ENCODE data around the gene CCDC142. TPM values are rescaled to one million over a fixed set of nuclear protein-coding genes. Genes with fewer than 3 reads are reported as not detected.
"Not testable (repeated sequence)": the region's sequence is repeated elsewhere in the genome, so short reads cannot be mapped to it uniquely, and the experiment has no call there.

CCDC142 gene
- total and polyA plus RNA-seq, 3 experiments from 2014 or later: 9.7 to 22.8 (median 20.3) TPM

GRCh38 chr2:74471332-74472065, 11.3 kb downstream of the CCDC142 start:
- H3K9me3 Mint-ChIP-seq: no peaks in the 10 kb centered on the region

GRCh38 chr2:74470742-74471141, 12.1 kb downstream of the CCDC142 start:
- peak overlapping the region; percentile 26 to 92 (median 85) for H3K27ac Mint-ChIP-seq

More at GRCh38 chr2:74471332-74472065, 11.3 kb downstream of the CCDC142 start:
- peaks cover 0 to 27% (median 8%) of the 10 kb centered on the region in 3 donors for H3K36me3 Mint-ChIP-seq
- peak overlapping the region; percentile 95 for H3K4me3 ChIP-seq (ENCODE audit: low read length)
- H3K4me1 ChIP-seq (ENCODE audit: insufficient read depth, low read length): peaks cover 22% of the 10 kb centered on the region
- no peak for DNase-seq
- peak overlapping the region; percentile 97 to 100 (median 99) for H3K27ac Mint-ChIP-seq
- no peaks in the 10 kb centered on the region for H3K27me3 ChIP-seq (ENCODE audit: insufficient read depth, low read length, poor library complexity, severe bottlenecking)
- H3K4me3 Mint-ChIP-seq: peak overlapping the region; percentile 93 to 98 (median 96)
- H3K27ac ChIP-seq (ENCODE audit: low read depth, low read length): peak overlapping the region; percentile 83
- ChIA-PET CTCF (interaction anchor here (0.7 to 4.7 kb wide), 4 partner anchors 11 to 62 kb away, joined by 3 to 49 read pairs (median 7); partner anchors contain the start of genes CCDC142, TTC31 and WBP1), POLR2A (interaction anchor here (0.6 to 3.4 kb wide), 7 partner anchors 11 to 105 kb away, joined by 3 to 56 read pairs (median 4); partner anchors contain the start of genes C2orf81, CCDC142, INO80B and TTC31)
- no peaks in the 10 kb centered on the region for H3K9me3 ChIP-seq (ENCODE audit: low read length)
- peaks cover 21 to 27% (median 25%) of the 10 kb centered on the region in 3 donors for H3K4me1 Mint-ChIP-seq
- H3K36me3 ChIP-seq (ENCODE audit: insufficient read depth, low read length): peaks cover 5% of the 10 kb centered on the region
- H3K27me3 Mint-ChIP-seq: peaks cover 0 to 5% of the 10 kb centered on the region in 2 donors

GRCh38 chr2:74464406-74464805, 18.4 kb downstream of the CCDC142 start:
- Histone ChIP-seq H3K4me3 (ENCODE audit: low read length) (peak overlapping the region; percentile 80), H3K9me3 (ENCODE audit: low read length) (no peaks in the 10 kb centered on the region), H3K36me3 (ENCODE audit: insufficient read depth, low read length) (peaks cover 4% of the 10 kb centered on the region), H3K4me1 (ENCODE audit: insufficient read depth, low read length) (peaks cover 10% of the 10 kb centered on the region), H3K27me3 (ENCODE audit: insufficient read depth, low read length, poor library complexity, severe bottlenecking) (no peaks in the 10 kb centered on the region), H3K27ac (ENCODE audit: low read depth, low read length) (peak overlapping the region; percentile 82)
- ChIA-PET CTCF (interaction anchor here (1.2 to 2.8 kb wide), 2 partner anchors 9 to 18 kb away, joined by 3 to 12 read pairs; partner anchors contain the start of genes CCDC142, INO80B and TTC31), POLR2A (interaction anchor here (0.8 to 1.6 kb wide), 2 partner anchors 15 to 17 kb away, joined by 3 to 9 read pairs; no protein-coding TSS in a partner anchor)
- Mint-ChIP-seq H3K27me3 (peaks cover 0 to 2% of the 10 kb centered on the region in 2 donors), H3K36me3 (peaks cover 0 to 26% (median 0%) of the 10 kb centered on the region in 3 donors), H3K4me1 (peaks cover 18 to 41% (median 33%) of the 10 kb centered on the region in 3 donors), H3K4me3 (peak overlapping the region; percentile 79 to 99 (median 98)), H3K27ac (peak overlapping the region; percentile 53 to 99 (median 76)), H3K9me3 (no peaks in the 10 kb centered on the region)
- no peak for DNase-seq

More at GRCh38 chr2:74470742-74471141, 12.1 kb downstream of the CCDC142 start:
- peaks cover 0 to 27% (median 8%) of the 10 kb centered on the region in 3 donors for H3K36me3 Mint-ChIP-seq
- H3K4me3 Mint-ChIP-seq: peak overlapping the region; percentile 46 to 89 (median 58)
- H3K4me3 ChIP-seq (ENCODE audit: low read length); H3K27ac ChIP-seq (ENCODE audit: low read depth, low read length); H3K9me3 Mint-ChIP-seq; H3K27me3 ChIP-seq (ENCODE audit: insufficient read depth, low read length, poor library complexity, severe bottlenecking); DNase-seq; H3K9me3 ChIP-seq (ENCODE audit: low read length); H3K36me3 ChIP-seq (ENCODE audit: insufficient read depth, low read length); H3K27me3 Mint-ChIP-seq: not testable (repeated sequence)
- peaks cover 22% of the 10 kb centered on the region for H3K4me1 ChIP-seq (ENCODE audit: insufficient read depth, low read length)
- ChIA-PET CTCF (interaction anchor here (0.7 to 4.7 kb wide), 2 partner anchors 12 to 61 kb away, joined by 3 to 49 read pairs; partner anchors contain the start of genes CCDC142 and TTC31), POLR2A (interaction anchor here (1.2 to 3.4 kb wide), 3 partner anchors 12 to 16 kb away, joined by 4 to 56 read pairs (median 54); partner anchors contain the start of genes CCDC142, INO80B, TTC31 and WBP1)
- peaks cover 25 to 32% (median 30%) of the 10 kb centered on the region in 3 donors for H3K4me1 Mint-ChIP-seq

GRCh38 chr2:74462786-74463105, 20.1 kb downstream of the CCDC142 start:
- Mint-ChIP-seq H3K36me3 (peaks cover 0 to 36% (median 0%) of the 10 kb centered on the region in 3 donors), H3K4me1 (peaks cover 30 to 53% (median 45%) of the 10 kb centered on the region in 3 donors), H3K27ac (peak overlapping the region in 5 of 8 donors; percentile 48 to 99 (median 72)), H3K4me3 (peak overlapping the region; percentile 53 to 99 (median 73)), H3K9me3 (no peaks in the 10 kb centered on the region), H3K27me3 (peaks cover 0 to 2% of the 10 kb centered on the region in 2 donors)
- H3K9me3 ChIP-seq (ENCODE audit: low read length): no peaks in the 10 kb centered on the region
- CTCF ChIA-PET: interaction anchor here (0.8 to 1.6 kb wide), 2 partner anchors 10 to 19 kb away, joined by 3 to 7 read pairs; partner anchors contain the start of gene MRPL53
- POLR2A ChIA-PET: no interaction called here
- peaks cover 4% of the 10 kb centered on the region for H3K36me3 ChIP-seq (ENCODE audit: insufficient read depth, low read length)
- no peak for DNase-seq
- peaks cover 18% of the 10 kb centered on the region for H3K4me1 ChIP-seq (ENCODE audit: insufficient read depth, low read length)
- no peaks in the 10 kb centered on the region for H3K27me3 ChIP-seq (ENCODE audit: insufficient read depth, low read length, poor library complexity, severe bottlenecking)
- H3K4me3 ChIP-seq (ENCODE audit: low read length): no peak overlapping the region
- H3K27ac ChIP-seq (ENCODE audit: low read depth, low read length): no peak overlapping the region

GRCh38 chr2:74462054-74462785, 20.6 kb downstream of the CCDC142 start:
- H3K9me3 Mint-ChIP-seq: no peaks in the 10 kb centered on the region
- no peaks in the 10 kb centered on the region for H3K9me3 ChIP-seq (ENCODE audit: low read length)
- peaks cover 33 to 54% (median 46%) of the 10 kb centered on the region in 3 donors for H3K4me1 Mint-ChIP-seq
- peaks cover 18% of the 10 kb centered on the region for H3K4me1 ChIP-seq (ENCODE audit: insufficient read depth, low read length)
- H3K27ac Mint-ChIP-seq: peak overlapping the region in 3 of 8 donors; percentile 72 to 99 (median 77)
- no peak overlapping the region for H3K4me3 ChIP-seq (ENCODE audit: low read length)
- H3K27me3 ChIP-seq (ENCODE audit: insufficient read depth, low read length, poor library complexity, severe bottlenecking): no peaks in the 10 kb centered on the region
- no peak for DNase-seq
- peaks cover 0 to 40% (median 0%) of the 10 kb centered on the region in 3 donors for H3K36me3 Mint-ChIP-seq
- peaks cover 0 to 2% of the 10 kb centered on the region in 2 donors for H3K27me3 Mint-ChIP-seq
- H3K27ac ChIP-seq (ENCODE audit: low read depth, low read length): no peak overlapping the region
- H3K36me3 ChIP-seq (ENCODE audit: insufficient read depth, low read length): peaks cover 4% of the 10 kb centered on the region
- peak overlapping the region in 2 of 7 donors; percentile 44 to 99 for H3K4me3 Mint-ChIP-seq
- ChIA-PET POLR2A (interaction anchor here (0.5 kb wide), 1 partner anchor 19 kb away, joined by 3 read pairs; no protein-coding TSS in a partner anchor), CTCF (interaction anchor here (0.8 to 1.6 kb wide), 3 partner anchors 11 to 19 kb away, joined by 3 to 7 read pairs (median 4); partner anchors contain the start of gene MRPL53)

GRCh38 chr2:74461187-74462053, 21.4 kb downstream of the CCDC142 start:
- no peak for DNase-seq
- peaks cover 25% of the 10 kb centered on the region for H3K4me1 ChIP-seq (ENCODE audit: insufficient read depth, low read length)
- H3K9me3 ChIP-seq (ENCODE audit: low read length): no peaks in the 10 kb centered on the region
- H3K4me3 Mint-ChIP-seq: peak overlapping the region in 4 of 7 donors; percentile 8 to 73 (median 36)
- H3K27ac ChIP-seq (ENCODE audit: low read depth, low read length): no peak overlapping the region
- H3K36me3 Mint-ChIP-seq: peaks cover 0 to 41% (median 0%) of the 10 kb centered on the region in 3 donors
- H3K27me3 ChIP-seq (ENCODE audit: insufficient read depth, low read length, poor library complexity, severe bottlenecking): no peaks in the 10 kb centered on the region
- H3K9me3 Mint-ChIP-seq: no peaks in the 10 kb centered on the region
- H3K27ac Mint-ChIP-seq: peak overlapping the region in 3 of 8 donors; percentile 15 to 40 (median 24)
- ChIA-PET POLR2A (interaction anchor here (0.5 to 0.6 kb wide), 2 partner anchors 18 to 29 kb away, joined by 3 to 7 read pairs; no protein-coding TSS in a partner anchor), CTCF (interaction anchor here (1.0 to 1.6 kb wide), 2 partner anchors 13 to 20 kb away, joined by 4 to 7 read pairs; no protein-coding TSS in a partner anchor)
- H3K36me3 ChIP-seq (ENCODE audit: insufficient read depth, low read length): peaks cover 4% of the 10 kb centered on the region
- peaks cover 41 to 62% (median 54%) of the 10 kb centered on the region in 3 donors for H3K4me1 Mint-ChIP-seq
- peaks cover 0 to 2% of the 10 kb centered on the region in 2 donors for H3K27me3 Mint-ChIP-seq
- H3K4me3 ChIP-seq (ENCODE audit: low read length): no peak overlapping the region
